Measurements from ENCODE around the gene TMEM140. TPM values are rescaled to one million over a fixed set of nuclear protein-coding genes. Genes with fewer than 3 reads are reported as not detected.
A peak's percentile ranks its signal among the peaks of the same experiment; 100 is the strongest.

TMEM140 gene
- total and polyA plus RNA-seq, 2 of the 13 experiments (the other 11 are each of a cell fraction or from before 2014, with no cell fraction given) = 9.2 to 21.7 TPM

DNA sequence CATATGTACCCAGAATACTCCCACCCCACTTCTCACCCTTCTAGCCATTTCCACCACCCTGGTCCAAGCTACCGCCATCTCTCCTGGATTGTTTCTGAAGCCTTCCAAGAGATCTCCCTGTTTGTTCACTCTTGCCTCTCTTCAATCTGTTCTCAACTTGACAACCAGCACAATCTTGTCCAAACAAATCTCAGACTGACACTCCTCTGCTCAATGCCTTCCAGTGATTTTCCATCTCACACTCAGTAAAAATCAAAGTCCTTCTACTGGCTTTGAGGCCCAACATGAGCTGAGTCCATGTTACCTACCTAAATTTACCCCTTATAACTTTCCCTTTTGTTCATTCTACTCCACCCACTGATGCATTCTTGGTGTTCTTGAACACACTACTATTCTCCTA lies 33.2 kb upstream of the TMEM140 start (continued):
- TF ChIP-seq ZMYM4 (CRISPR knock-in tag; IDR thresholded peaks at IDR 0.05) = peak; percentile 35; the same call in 1 of the 2 replicates
- TF ChIP-seq MIXL1 (CRISPR knock-in tag; IDR thresholded peaks at IDR 0.05) = no peak
- TF ChIP-seq, protein P1, sequence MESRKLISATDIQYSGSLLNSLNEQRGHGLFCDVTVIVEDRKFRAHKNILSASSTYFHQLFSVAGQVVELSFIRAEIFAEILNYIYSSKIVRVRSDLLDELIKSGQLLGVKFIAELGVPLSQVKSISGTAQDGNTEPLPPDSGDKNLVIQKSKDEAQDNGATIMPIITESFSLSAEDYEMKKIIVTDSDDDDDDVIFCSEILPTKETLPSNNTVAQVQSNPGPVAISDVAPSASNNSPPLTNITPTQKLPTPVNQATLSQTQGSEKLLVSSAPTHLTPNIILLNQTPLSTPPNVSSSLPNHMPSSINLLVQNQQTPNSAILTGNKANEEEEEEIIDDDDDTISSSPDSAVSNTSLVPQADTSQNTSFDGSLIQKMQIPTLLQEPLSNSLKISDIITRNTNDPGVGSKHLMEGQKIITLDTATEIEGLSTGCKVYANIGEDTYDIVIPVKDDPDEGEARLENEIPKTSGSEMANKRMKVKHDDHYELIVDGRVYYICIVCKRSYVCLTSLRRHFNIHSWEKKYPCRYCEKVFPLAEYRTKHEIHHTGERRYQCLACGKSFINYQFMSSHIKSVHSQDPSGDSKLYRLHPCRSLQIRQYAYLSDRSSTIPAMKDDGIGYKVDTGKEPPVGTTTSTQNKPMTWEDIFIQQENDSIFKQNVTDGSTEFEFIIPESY (CRISPR knock-in tag; IDR thresholded peaks at IDR 0.05) = no peak
- TF ChIP-seq, protein P2, sequence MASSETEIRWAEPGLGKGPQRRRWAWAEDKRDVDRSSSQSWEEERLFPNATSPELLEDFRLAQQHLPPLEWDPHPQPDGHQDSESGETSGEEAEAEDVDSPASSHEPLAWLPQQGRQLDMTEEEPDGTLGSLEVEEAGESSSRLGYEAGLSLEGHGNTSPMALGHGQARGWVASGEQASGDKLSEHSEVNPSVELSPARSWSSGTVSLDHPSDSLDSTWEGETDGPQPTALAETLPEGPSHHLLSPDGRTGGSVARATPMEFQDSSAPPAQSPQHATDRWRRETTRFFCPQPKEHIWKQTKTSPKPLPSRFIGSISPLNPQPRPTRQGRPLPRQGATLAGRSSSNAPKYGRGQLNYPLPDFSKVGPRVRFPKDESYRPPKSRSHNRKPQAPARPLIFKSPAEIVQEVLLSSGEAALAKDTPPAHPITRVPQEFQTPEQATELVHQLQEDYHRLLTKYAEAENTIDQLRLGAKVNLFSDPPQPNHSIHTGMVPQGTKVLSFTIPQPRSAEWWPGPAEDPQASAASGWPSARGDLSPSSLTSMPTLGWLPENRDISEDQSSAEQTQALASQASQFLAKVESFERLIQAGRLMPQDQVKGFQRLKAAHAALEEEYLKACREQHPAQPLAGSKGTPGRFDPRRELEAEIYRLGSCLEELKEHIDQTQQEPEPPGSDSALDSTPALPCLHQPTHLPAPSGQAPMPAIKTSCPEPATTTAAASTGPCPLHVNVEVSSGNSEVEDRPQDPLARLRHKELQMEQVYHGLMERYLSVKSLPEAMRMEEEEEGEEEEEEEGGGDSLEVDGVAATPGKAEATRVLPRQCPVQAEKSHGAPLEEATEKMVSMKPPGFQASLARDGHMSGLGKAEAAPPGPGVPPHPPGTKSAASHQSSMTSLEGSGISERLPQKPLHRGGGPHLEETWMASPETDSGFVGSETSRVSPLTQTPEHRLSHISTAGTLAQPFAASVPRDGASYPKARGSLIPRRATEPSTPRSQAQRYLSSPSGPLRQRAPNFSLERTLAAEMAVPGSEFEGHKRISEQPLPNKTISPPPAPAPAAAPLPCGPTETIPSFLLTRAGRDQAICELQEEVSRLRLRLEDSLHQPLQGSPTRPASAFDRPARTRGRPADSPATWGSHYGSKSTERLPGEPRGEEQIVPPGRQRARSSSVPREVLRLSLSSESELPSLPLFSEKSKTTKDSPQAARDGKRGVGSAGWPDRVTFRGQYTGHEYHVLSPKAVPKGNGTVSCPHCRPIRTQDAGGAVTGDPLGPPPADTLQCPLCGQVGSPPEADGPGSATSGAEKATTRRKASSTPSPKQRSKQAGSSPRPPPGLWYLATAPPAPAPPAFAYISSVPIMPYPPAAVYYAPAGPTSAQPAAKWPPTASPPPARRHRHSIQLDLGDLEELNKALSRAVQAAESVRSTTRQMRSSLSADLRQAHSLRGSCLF (CRISPR knock-in tag; IDR thresholded peaks at IDR 0.05; ENCODE audit: borderline replicate concordance) = no peak
- no peak for TF ChIP-seq SUZ12 (IDR thresholded peaks at IDR 0.05; ENCODE audit: low read depth, low read length)
- TF ChIP-seq, protein P3, sequence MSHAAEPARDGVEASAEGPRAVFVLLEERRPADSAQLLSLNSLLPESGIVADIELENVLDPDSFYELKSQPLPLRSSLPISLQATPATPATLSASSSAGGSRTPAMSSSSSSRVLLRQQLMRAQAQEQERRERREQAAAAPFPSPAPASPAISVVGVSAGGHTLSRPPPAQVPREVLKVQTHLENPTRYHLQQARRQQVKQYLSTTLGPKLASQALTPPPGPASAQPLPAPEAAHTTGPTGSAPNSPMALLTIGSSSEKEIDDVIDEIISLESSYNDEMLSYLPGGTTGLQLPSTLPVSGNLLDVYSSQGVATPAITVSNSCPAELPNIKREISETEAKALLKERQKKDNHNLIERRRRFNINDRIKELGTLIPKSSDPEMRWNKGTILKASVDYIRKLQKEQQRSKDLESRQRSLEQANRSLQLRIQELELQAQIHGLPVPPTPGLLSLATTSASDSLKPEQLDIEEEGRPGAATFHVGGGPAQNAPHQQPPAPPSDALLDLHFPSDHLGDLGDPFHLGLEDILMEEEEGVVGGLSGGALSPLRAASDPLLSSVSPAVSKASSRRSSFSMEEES (CRISPR knock-in tag; IDR thresholded peaks at IDR 0.05) = no peak
- TF ChIP-seq ZBTB1 (CRISPR knock-in tag; IDR thresholded peaks at IDR 0.05; ENCODE audit: borderline replicate concordance) = no peak
- no peak for TF ChIP-seq ZKSCAN8 (CRISPR knock-in tag; IDR thresholded peaks at IDR 0.05; ENCODE audit: borderline replicate concordance)
- TF ChIP-seq ZNF512 (CRISPR knock-in tag; IDR thresholded peaks at IDR 0.05) = no peak
- no peak for TF ChIP-seq ZNF263 (CRISPR knock-in tag; IDR thresholded peaks at IDR 0.05)
- no peak for TF ChIP-seq SMAD1 (CRISPR knock-in tag; IDR thresholded peaks at IDR 0.05; ENCODE audit: borderline replicate concordance, low read depth)
